Measurements from ENCODE around the gene PNPLA7.
A peak's percentile ranks its signal among the peaks of the same experiment; 100 is the strongest.

Gene PNPLA7

DNA sequence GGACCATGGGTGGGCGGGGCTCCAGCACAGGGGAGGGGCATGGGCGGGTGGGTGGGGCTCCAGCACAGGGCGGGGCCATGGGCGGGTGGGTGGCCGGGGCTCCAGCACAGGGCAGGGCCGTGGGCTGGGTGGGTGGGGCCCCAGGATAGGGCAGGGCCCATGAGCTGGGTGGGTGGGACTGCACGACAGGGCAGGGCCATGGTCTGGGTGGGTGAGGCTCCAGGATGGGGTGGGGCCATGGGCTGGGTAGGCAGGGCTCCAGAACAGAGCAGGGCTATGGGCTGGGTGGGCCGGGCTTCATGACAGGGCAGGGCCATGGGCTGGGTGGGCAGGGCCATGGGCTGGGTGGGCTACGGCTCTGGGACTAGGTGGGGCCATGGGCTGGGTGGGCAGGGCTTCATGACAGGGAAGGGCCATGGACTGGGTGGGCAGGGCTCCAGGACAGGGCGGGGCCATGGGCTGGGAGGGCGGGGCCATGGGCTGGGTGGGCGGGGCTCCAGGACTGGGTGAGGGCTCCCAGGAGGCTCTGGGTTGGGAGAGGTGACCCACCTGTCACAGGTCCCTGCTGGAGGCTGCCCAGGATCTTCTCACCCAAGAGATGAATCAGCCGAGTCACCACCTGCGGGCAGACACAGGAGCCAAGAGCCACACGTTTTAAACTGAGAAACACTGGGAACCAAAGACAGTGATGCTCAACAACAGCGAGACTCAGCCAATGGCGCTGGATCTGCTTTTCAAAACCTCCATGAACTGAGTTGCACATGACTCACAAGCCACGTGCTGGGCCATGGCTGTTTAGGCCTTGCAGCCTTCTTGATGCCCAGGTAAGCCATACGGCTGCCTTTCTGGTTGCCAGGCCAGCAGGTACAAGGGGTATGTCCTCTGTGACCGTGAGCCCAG is 57.5 kb downstream of the PNPLA7 start:
- DNase-seq (ENCODE audit: low read depth in 2 of 2): no peak
- TF ChIP-seq, protein P1, sequence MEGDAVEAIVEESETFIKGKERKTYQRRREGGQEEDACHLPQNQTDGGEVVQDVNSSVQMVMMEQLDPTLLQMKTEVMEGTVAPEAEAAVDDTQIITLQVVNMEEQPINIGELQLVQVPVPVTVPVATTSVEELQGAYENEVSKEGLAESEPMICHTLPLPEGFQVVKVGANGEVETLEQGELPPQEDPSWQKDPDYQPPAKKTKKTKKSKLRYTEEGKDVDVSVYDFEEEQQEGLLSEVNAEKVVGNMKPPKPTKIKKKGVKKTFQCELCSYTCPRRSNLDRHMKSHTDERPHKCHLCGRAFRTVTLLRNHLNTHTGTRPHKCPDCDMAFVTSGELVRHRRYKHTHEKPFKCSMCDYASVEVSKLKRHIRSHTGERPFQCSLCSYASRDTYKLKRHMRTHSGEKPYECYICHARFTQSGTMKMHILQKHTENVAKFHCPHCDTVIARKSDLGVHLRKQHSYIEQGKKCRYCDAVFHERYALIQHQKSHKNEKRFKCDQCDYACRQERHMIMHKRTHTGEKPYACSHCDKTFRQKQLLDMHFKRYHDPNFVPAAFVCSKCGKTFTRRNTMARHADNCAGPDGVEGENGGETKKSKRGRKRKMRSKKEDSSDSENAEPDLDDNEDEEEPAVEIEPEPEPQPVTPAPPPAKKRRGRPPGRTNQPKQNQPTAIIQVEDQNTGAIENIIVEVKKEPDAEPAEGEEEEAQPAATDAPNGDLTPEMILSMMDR (IDR thresholded peaks at IDR 0.05; ENCODE audit: low read depth, low read length): no peak
- H3K4me3 ChIP-seq (replicated peaks in 1 of 2; ENCODE audit: low read depth in 2 of 2, low read length in 2 of 2): no peak overlapping the region

DNA sequence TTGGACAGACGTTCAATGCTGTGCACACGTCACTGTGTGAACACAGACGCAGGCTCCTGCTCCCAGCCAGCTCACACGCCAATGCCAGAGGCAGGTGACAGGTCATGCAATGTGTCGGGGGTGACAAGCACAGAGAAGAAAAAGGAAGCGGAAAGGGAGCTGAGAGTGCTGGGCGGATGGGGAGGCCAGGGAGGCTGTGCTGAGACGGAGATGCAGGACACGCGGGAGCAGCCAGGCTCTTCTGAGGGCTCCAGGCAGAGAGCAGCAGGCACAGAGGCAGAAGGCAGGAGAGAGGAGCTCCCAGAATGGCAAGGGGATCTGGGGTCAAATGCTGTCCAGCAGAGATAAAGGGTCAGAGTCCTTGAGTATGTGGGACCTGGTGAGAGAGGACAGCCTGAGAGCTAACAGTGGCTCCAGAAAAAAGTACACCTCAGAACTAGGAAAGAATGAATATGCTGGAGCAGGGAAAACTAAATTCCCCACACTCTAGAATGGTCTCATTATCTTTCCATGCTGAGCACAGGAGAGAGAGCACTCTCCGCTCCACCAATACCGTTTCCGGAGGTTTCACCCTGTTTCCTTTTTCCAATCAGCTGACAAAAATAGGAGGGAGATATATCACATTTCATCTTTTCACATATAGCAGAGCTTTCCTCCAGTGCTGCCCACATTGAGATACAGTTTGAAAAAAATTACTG is 58.3 kb downstream of the PNPLA7 start:
- TF ChIP-seq, protein P1 (IDR thresholded peaks at IDR 0.05; ENCODE audit: low read depth, low read length): no peak
- DNase-seq (ENCODE audit: low read depth in 2 of 2): no peak

DNA sequence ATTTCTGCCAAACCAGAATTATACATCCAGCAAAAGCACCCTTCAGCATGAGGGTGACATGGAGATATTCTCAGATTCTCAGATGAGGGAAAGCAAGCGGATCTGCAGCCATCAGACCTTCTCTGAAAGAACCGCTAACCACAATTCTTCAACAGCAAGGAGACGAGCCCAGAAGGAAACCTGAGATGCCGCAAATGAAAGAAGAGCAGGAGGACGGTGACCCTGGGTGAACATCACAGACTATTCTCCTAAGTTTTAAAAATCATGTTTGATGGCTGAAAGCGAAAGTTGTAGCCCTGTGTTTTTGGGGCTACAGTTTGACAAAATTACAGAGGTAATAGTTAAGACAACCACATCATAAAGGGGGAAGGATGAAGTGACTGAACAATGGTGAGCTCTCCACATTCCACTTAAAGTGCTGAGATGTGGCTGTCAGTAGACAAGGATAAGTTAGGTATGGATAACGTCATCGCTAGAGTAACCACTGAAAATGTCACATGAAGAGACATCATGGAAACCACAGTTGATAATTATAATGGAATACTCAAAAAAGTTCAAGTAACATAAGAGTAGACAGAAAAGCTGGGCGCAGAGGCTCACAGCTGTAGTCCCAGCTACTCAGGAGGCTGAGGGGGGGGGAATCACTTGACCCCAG is 59.5 kb downstream of the PNPLA7 start:
- TF ChIP-seq, protein P1 (IDR thresholded peaks at IDR 0.05; ENCODE audit: low read depth, low read length): no peak
- DNase-seq (ENCODE audit: low read depth in 2 of 2): no peak
- H3K4me3 ChIP-seq (replicated peaks in 1 of 2; ENCODE audit: low read depth in 2 of 2, low read length in 2 of 2): no peak overlapping the region

More for the DNA sequence above, 58.3 kb downstream of the PNPLA7 start:
- no peak overlapping the region for H3K4me3 ChIP-seq (replicated peaks in 1 of 2; ENCODE audit: low read depth in 2 of 2, low read length in 2 of 2)

DNA sequence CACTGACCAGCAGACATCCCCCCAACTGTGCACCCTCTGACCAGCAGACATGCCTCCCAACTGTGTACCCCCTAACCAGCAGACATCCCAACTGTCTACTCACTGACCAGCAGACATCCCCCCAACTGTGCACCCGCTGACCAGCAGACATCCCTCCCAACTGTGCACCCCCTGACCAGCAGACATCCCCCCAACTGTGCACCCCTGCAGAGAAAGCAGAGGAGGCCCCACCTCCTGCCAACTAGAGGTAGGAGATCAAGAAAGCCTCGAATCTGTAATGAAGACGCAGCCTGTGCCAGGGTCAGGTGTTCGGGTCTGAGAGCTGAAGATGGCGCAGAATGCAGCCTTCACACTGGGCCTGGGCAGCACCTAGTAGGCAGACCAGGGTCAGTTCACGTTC is 61.3 kb downstream of the PNPLA7 start:
- DNase-seq (ENCODE audit: low read depth in 2 of 2): no peak
- no peak overlapping the region for H3K4me3 ChIP-seq (replicated peaks in 1 of 2; ENCODE audit: low read depth in 2 of 2, low read length in 2 of 2)
- TF ChIP-seq, protein P1 (IDR thresholded peaks at IDR 0.05; ENCODE audit: low read depth, low read length): no peak

DNA sequence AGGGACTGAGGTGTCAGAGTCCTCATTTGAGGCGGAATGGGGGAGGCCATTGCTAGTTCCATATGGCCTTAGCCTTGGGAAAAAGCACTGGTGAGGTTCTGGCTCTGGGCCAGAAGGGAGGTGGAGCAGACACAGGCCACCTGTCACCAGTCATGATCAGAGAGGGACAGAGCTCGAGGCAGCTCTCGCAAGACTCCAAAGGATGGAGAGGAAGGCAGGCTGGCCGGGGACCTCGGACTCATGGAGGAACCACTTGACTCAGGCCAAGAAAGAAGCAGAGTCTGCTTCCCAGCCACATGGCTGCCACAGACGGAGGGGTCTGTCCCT is 61.9 kb downstream of the PNPLA7 start:
- no peak for DNase-seq (ENCODE audit: low read depth in 2 of 2)
- TF ChIP-seq, protein P1 (IDR thresholded peaks at IDR 0.05; ENCODE audit: low read depth, low read length): no peak
- no peak overlapping the region for H3K4me3 ChIP-seq (replicated peaks in 1 of 2; ENCODE audit: low read depth in 2 of 2, low read length in 2 of 2)

DNA sequence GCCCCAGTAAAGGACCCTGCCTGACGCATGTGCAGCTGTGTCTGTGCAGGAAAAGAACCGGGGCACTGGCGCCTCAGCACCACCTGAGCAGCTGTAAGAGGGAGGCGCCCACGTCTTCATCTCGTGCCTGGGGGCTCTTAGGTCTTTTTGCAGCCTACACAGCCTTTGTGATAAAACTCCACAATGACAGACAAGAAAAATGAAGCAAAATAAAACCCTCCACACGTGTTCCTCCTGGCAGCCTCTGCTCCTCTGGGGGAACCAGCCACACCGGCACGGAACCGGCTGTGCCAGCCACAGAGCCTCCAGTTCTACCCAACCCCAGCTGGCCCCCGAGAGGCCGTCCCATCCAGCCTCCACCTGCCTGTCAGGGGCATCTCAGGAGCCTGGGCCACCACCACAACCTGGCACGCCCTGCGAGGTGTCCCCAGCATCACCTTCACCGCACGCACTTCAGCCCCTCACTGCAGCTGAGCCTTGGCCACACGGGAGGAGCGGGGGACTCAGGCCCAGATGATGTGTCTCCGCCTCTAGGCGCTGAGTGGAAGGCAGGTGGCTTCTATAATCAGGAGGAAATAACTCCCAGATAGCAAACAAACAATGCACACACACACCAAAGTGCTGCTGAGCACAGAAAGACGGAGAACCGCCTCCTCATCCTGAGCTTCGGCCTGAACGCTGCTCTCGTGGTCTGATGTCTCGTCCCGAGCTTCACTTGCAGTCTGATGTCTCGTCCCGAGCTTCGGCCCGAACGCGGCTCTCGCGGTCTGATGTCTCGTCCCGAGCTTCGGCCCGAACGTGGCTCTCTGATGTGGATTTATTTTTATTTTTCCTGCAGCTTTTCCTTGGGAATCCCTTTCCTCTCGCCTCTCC is 62.5 kb downstream of the PNPLA7 start:
- TF ChIP-seq, protein P1 (IDR thresholded peaks at IDR 0.05; ENCODE audit: low read depth, low read length): no peak
- H3K4me3 ChIP-seq (replicated peaks in 1 of 2; ENCODE audit: low read depth in 2 of 2, low read length in 2 of 2): no peak overlapping the region
- DNase-seq (ENCODE audit: low read depth in 2 of 2): peak in 1 of 2 donors; percentile 34

Data from cardiac fibroblast (primary cell).